HL-60 (cell line): ENCODE results near the gene EDARADD.

Experiments
- CTCF ChIP-seq: IDR thresholded peaks from one replicate; pipeline ENCODE4 v1.5.1; 2011; ENCODE audit warnings: low read length, control low read depth, inconsistent platforms; ENCODE audit not compliant: insufficient read depth
- GABPA ChIP-seq: IDR thresholded peaks from 2 replicates; pipeline ENCODE4 v1.6.1; 2012; ENCODE audit warnings: low read depth
- POLR2AphosphoS5 ChIP-seq: IDR thresholded peaks from 2 replicates; pipeline ENCODE4 v1.6.1; 2012; ENCODE audit warnings: low read depth
- REST ChIP-seq: IDR thresholded peaks from 2 replicates; pipeline ENCODE4 v1.6.1; 2012; ENCODE audit warnings: low read depth; ENCODE audit not compliant: insufficient replicate concordance
- SPI1 ChIP-seq: IDR thresholded peaks from 2 replicates; pipeline ENCODE4 v1.6.1; 2012; ENCODE audit warnings: low read depth, mild to moderate bottlenecking, borderline replicate concordance

- TF ChIP-seq CTCF: no peak
- no peak for TF ChIP-seq POLR2AphosphoS5
- no peak for TF ChIP-seq REST
- TF ChIP-seq SPI1: no peak
- TF ChIP-seq GABPA: no peak
Observed at GRCh38 chr1:236484310-236484971, 90.4 kb downstream of the EDARADD start.
